Hepatocyte (in vitro differentiated cells): Measurements from ENCODE around the gene RNF34. TPM values are rescaled to one million over a fixed set of nuclear protein-coding genes. Genes with fewer than 3 reads are reported as not detected.

Experiments
- DNase-seq: peaks from one replicate; pipeline ENCODE4 v3.0.0-alpha.2; 2016; ENCODE audit warnings: low spot score
- H2AFZ ChIP-seq: fragments of 200-600 bp; sonication (generic); 2 replicates; pipeline ENCODE4 v1.6.0; 2016; ENCODE audit warnings: antibody characterized with exemption, mild to moderate bottlenecking
- H3K27ac ChIP-seq: fragments of 200-600 bp; sonication (generic); 2 replicates; pipeline ENCODE4 v1.5.1; 2016; ENCODE audit warnings: mild to moderate bottlenecking
- H3K27me3 ChIP-seq: fragments of 200-600 bp; sonication (generic); 2 replicates; pipeline ENCODE4 v1.6.1; 2016
- H3K36me3 ChIP-seq: fragments of 200-600 bp; sonication (generic); replicated peaks from 2 replicates; pipeline ENCODE4 v1.5.1; 2016; ENCODE audit warnings: low read depth; ENCODE audit not compliant: insufficient read depth
- H3K4me1 ChIP-seq: fragments of 200-600 bp; sonication (generic); 2 replicates; pipeline ENCODE4 v1.5.1; 2016; ENCODE audit warnings: mild to moderate bottlenecking, moderate library complexity; ENCODE audit not compliant: insufficient read depth
- H3K4me2 ChIP-seq: fragments of 200-600 bp; sonication (generic); 2 replicates; pipeline ENCODE4 v1.6.0; 2016
- H3K4me3 ChIP-seq: fragments of 200-600 bp; sonication (generic); 2 replicates; pipeline ENCODE4 v1.5.1; 2016; ENCODE audit warnings: mild to moderate bottlenecking
- H3K79me2 ChIP-seq: fragments of 200-600 bp; sonication (generic); 2 replicates; pipeline ENCODE4 v1.6.0; 2017; ENCODE audit warnings: mild to moderate bottlenecking
- H3K9me2 ChIP-seq: fragments of 200-600 bp; sonication (generic); replicated peaks from 2 replicates; pipeline ENCODE4 v1.6.0; 2017; ENCODE audit warnings: mild to moderate bottlenecking; ENCODE audit not compliant: insufficient read depth
- H3K9me3 ChIP-seq: fragments of 200-600 bp; sonication (generic); 2 replicates; pipeline ENCODE4 v1.5.1; 2016; ENCODE audit warnings: low read depth, mild to moderate bottlenecking
- H4K20me1 ChIP-seq: fragments of 200-600 bp; sonication (generic); 2 replicates; pipeline ENCODE4 v1.6.0; 2016; ENCODE audit warnings: mild to moderate bottlenecking; ENCODE audit not compliant: insufficient read depth, poor library complexity, severe bottlenecking
- EZH2 ChIP-seq: fragments of 200-600 bp; sonication (generic); IDR thresholded peaks from 2 replicates; pipeline ENCODE4 v1.6.1; 2016; ENCODE audit warnings: antibody characterized with exemption, mild to moderate bottlenecking, borderline replicate concordance
- EZH2phosphoT487 ChIP-seq: fragments of 200-600 bp; sonication (generic); IDR thresholded peaks from one replicate; pipeline ENCODE4 v1.6.1; 2018; ENCODE audit warnings: antibody characterized with exemption, mild to moderate bottlenecking, low read depth, moderate library complexity; ENCODE audit not compliant: unreplicated experiment, severe bottlenecking
- WGBS: methylation state at CpG from one replicate; pipeline ENCODE4 v1.1.6; 2016; ENCODE audit warnings: low lambda C conversion rate; ENCODE audit errors: missing lambda C conversion rate; 5-methylcytosine and 5-hydroxymethylcytosine counted together
- polyA plus RNA-seq: library from polyadenylated mRNA; unstranded; fragments of >200 nt; fragmentation: Nextera tagmentation; extraction: Ambion mirVana; gene quantifications from 2 replicates; pipeline ENCODE4 v1.2.1, GENCODE V29; 2016
- total RNA-seq: library from RNA; depleted of rRNA; stranded (reverse); fragments of >200 nt; gene quantifications from 2 replicates; pipeline ENCODE4 v1.2.3, GENCODE V29; 2014
- TF ChIP-seq, protein P1 (sequence below): fragments of 200-600 bp; sonication (generic); IDR thresholded peaks from 2 replicates; pipeline ENCODE4 v1.5.1; 2016; ENCODE audit warnings: antibody characterized with exemption, mild to moderate bottlenecking; ENCODE audit not compliant: poor library complexity

The RNF34 gene
- total and polyA plus RNA-seq, 2 experiments from 2014 or later, result 37.0 to 42.2 TPM

DNA sequence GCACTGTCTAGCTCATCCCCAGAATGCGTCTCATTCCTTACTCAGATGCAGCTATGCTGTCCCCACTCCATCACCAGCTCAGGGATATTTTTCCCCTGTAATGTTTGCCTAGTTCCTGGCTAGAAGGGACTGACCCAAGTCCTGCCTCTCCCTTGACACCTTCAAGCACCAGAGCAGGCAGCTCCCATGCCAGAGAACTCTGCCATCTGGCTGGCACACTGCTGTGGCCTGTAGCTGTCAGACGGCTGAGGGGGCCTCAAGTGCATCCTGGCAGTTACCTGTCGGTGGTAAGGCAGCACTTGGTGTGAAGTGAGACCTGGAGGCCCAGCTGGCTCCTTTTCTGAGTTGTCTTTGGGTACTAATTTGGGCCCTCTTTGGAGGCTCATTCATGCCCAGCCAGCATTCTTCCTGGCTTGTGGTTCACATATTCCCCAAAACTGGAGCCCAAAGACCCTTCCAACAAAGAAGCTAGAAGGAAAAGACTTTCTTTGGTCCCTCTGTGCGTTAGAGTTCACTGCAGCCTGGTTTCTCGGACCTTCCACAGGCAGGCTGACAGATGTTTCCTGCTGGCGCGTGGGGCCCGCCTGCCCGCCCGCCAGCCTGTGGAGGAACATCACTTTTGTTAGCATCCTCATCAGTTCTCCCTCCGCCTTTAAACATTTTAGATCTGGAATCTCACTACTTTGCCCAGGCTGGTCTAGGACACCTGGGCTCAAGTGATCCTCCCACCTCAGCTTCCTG, 33.0 kb downstream of the RNF34 start:
- over 99% methylated on average over 10 of the region's 11 CpGs for WGBS
- TF ChIP-seq EZH2, result no peak
- TF ChIP-seq, protein P1, sequence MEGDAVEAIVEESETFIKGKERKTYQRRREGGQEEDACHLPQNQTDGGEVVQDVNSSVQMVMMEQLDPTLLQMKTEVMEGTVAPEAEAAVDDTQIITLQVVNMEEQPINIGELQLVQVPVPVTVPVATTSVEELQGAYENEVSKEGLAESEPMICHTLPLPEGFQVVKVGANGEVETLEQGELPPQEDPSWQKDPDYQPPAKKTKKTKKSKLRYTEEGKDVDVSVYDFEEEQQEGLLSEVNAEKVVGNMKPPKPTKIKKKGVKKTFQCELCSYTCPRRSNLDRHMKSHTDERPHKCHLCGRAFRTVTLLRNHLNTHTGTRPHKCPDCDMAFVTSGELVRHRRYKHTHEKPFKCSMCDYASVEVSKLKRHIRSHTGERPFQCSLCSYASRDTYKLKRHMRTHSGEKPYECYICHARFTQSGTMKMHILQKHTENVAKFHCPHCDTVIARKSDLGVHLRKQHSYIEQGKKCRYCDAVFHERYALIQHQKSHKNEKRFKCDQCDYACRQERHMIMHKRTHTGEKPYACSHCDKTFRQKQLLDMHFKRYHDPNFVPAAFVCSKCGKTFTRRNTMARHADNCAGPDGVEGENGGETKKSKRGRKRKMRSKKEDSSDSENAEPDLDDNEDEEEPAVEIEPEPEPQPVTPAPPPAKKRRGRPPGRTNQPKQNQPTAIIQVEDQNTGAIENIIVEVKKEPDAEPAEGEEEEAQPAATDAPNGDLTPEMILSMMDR, result no peak
- H3K36me3 ChIP-seq, result no peaks in the 10 kb centered on the region

DNA sequence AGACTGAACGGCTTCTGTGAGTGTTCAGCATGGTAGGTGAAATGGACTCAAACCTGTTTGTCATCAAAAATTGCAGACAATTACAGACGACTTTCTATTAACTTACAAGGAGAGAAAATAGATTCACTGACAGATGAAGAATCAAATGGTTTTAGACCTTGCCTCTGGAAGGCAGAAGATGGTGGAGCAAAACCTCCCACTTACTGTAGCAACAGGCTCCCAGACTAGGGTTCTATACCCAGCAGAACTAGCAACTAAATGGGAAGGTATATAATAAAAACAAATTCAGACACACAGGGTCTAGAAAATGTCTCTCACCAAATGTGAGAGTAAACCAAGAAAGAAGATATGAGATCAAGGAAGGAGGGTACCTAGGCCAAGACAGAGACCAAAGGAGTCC, 36.8 kb downstream of the RNF34 start:
- H3K4me3 ChIP-seq, result no peak overlapping the region
- H3K36me3 ChIP-seq, result no peaks in the 10 kb centered on the region
- H2AFZ ChIP-seq, result no peak overlapping the region
- no peaks in the 10 kb centered on the region for H4K20me1 ChIP-seq
- H3K27me3 ChIP-seq, result no peaks in the 10 kb centered on the region
- no peak overlapping the region for H3K27ac ChIP-seq
- no peaks in the 10 kb centered on the region for H3K9me2 ChIP-seq
- H3K4me1 ChIP-seq, result no peaks in the 10 kb centered on the region
- TF ChIP-seq EZH2, result no peak
- no peak for TF ChIP-seq EZH2phosphoT487
- TF ChIP-seq, protein P1, result no peak
- H3K79me2 ChIP-seq, result no peaks in the 10 kb centered on the region
- H3K4me2 ChIP-seq, result no peak overlapping the region
- WGBS, result 92% methylated on average over 2 of the region's 2 CpGs
- no peak for DNase-seq
- no peaks in the 10 kb centered on the region for H3K9me3 ChIP-seq

More for the DNA sequence above, 33.0 kb downstream of the RNF34 start:
- H4K20me1 ChIP-seq, result no peaks in the 10 kb centered on the region
- no peaks in the 10 kb centered on the region for H3K9me2 ChIP-seq
- DNase-seq, result no peak
- no peak overlapping the region for H2AFZ ChIP-seq
- H3K4me1 ChIP-seq, result no peaks in the 10 kb centered on the region
- no peaks in the 10 kb centered on the region for H3K27me3 ChIP-seq
- no peaks in the 10 kb centered on the region for H3K79me2 ChIP-seq
- no peaks in the 10 kb centered on the region for H3K9me3 ChIP-seq
- no peak overlapping the region for H3K4me3 ChIP-seq
- H3K4me2 ChIP-seq, result no peak overlapping the region
- no peak overlapping the region for H3K27ac ChIP-seq

DNA sequence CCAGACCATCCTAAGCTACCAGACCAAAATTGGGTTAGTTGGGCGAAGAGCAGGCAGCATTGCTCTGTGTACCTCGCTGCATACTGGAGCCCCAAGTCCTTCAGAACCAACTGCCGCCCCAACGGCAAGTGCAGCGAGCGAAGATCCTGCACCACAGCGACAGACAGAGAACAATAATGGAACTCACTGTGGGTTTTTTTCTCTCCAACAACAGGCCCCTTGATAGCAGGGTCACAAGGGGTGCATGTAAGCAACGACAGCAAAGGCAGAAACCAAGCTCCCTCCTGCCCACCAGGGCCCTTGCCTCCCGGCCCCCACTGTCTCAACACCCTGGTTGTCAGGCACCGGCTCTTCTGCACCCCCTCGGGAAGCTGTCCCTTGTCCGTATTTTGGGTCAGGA, 39.0 kb downstream of the RNF34 start:
- no peaks in the 10 kb centered on the region for H3K36me3 ChIP-seq
- TF ChIP-seq EZH2phosphoT487, result no peak
- TF ChIP-seq EZH2, result no peak
- TF ChIP-seq, protein P1, result no peak
- WGBS, result 99% methylated on average over 12 of the region's 12 CpGs

GRCh38 chr12:121439715-121440114, 39.8 kb downstream of the RNF34 start:
- H3K27ac ChIP-seq, result no peak overlapping the region
- DNase-seq, result no peak
- no peaks in the 10 kb centered on the region for H3K27me3 ChIP-seq
- no peaks in the 10 kb centered on the region for H3K9me2 ChIP-seq
- H4K20me1 ChIP-seq, result no peaks in the 10 kb centered on the region
- H3K4me3 ChIP-seq, result no peak overlapping the region
- no peaks in the 10 kb centered on the region for H3K36me3 ChIP-seq
- H3K9me3 ChIP-seq, result no peaks in the 10 kb centered on the region
- H3K4me1 ChIP-seq, result no peaks in the 10 kb centered on the region
- 96% methylated on average over 16 of the region's 16 CpGs for WGBS
- H3K79me2 ChIP-seq, result no peaks in the 10 kb centered on the region
- TF ChIP-seq EZH2phosphoT487, result no peak
- no peak for TF ChIP-seq EZH2
- TF ChIP-seq, protein P1, result no peak
- H3K4me2 ChIP-seq, result no peak overlapping the region
- no peak overlapping the region for H2AFZ ChIP-seq

More for the DNA sequence above, 39.0 kb downstream of the RNF34 start:
- H2AFZ ChIP-seq, result no peak overlapping the region
- no peaks in the 10 kb centered on the region for H3K79me2 ChIP-seq
- no peak for DNase-seq
- H3K27me3 ChIP-seq, result no peaks in the 10 kb centered on the region
- no peaks in the 10 kb centered on the region for H3K9me2 ChIP-seq
- no peaks in the 10 kb centered on the region for H4K20me1 ChIP-seq
- H3K4me3 ChIP-seq, result no peak overlapping the region
- H3K27ac ChIP-seq, result no peak overlapping the region
- no peaks in the 10 kb centered on the region for H3K4me1 ChIP-seq
- H3K9me3 ChIP-seq, result no peaks in the 10 kb centered on the region
- H3K4me2 ChIP-seq, result no peak overlapping the region
